Measurements from ENCODE around the gene MAP2K3. TPM values are rescaled to one million over a fixed set of nuclear protein-coding genes. Genes with fewer than 3 reads are reported as not detected.
"Not testable (repeated sequence)": the region's sequence is repeated elsewhere in the genome, so short reads cannot be mapped to it uniquely, and the experiment has no call there.

Gene MAP2K3
- total RNA-seq, 1 donor from 2014 or later = 55.8 TPM

DNA sequence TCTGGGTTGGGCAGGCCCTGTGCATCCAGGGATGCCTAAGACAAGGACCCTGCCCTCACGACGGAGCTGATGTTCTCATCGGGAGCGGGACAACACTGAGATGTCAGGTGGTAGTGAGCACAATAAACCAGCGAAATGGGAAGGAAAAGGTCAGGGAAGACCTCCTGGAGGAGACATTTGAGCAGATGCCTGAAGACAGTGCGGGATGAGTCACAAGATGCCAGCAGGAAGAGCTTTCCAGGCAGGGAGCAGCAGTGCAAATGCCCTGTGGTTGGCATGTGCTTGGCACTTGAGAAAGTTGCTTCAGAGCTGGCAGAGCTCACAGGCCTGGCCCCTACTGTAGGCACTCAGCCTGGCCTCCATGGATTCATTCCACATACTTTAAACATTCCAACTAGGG lies 63.1 kb downstream of the MAP2K3 start:
- not testable (repeated sequence) for DNase-seq (ENCODE audit: extremely low read depth, low read depth, low spot score)

DNA sequence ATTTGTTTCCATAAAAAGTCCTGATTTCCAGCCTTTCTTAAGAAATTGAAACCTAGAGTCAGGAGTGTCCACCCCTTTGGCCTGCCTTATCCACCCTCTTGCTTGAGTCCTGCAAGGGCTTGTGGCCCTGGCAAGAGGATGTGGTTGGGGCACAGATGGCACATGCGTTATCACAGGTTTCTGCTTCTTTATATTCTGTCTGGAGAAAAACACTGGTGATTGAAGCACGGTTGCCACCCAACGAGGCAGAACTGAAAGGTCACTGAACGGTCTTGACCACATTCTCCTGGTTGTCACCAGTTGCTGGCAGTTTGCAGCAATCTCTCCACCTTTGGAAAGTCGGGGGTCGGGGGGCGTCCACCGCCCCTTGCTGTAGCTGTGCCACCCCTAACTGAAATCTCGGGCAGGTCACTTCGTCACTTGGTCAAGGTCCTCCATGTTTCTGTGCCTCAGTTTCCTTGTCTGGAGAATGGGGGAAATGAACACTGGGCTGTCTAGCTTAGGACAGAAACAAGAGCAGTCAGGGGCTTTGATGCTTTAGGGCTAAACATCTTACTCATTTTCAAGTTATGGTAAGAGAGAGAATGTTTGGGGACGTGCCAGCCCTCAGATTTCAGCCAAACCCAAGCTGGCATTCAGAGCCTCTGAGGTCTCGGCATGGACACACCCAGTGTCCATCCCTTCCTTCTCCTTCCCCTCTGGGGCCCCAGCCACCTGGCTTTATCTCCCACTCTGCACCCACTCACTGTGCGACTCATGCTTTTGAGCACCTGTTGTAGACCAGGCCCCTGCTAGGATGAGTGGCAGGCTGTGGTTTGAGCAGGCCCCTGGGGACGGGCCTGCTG lies 63.8 kb downstream of the MAP2K3 start:
- not testable (repeated sequence) for DNase-seq (ENCODE audit: extremely low read depth, low read depth, low spot score)

DNA sequence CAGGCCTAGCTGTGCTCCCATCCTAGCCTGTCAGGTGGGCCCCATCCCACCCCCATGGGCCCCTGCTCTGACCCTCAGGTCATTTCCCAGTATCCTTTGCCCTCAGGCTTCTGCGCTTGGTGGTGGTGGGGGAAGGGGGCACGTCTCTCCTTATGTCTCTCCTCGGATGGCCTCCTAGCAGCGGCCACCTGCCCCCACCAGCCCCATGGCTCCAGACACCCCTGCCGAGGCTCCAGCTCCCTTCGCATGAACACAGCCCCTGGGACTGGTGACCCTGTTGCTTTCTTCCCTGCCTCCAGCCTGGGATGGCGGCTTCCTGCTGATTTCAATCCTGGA lies 64.4 kb downstream of the MAP2K3 start:
- DNase-seq (ENCODE audit: extremely low read depth, low read depth, low spot score) = not testable (repeated sequence)

DNA sequence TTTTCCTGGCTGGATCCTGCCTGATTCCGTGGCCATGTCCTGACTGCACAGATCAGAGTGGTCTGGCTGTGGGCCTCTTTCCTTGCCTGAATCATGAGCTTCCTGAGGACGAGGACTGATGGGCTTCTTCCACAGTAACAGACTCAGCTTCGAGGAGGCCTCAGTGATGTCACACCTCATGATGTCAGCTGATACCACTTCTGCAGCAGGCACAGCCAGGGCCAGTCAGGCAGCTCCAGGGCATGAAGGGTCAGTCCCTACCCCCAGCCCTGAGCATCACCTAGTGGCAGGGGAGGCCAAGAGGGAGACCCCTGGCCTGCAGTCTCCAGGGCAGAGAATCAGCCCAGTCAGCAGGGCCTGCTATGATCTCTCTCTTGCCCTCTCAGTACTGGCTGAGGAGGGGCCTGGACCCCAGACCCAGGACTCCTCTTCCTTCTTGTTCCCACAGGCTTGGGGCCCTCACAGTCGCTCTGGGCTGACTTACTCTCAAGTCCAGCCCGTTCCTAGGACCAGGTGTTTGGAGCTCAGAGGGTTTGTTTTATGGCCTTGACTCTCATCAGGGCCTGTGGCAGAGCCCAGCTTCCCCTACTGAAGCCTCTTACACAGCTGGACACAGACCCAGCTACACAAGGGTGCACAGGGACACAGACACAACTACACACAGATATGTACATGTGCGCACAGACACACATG lies 65.0 kb downstream of the MAP2K3 start:
- DNase-seq (ENCODE audit: extremely low read depth, low read depth, low spot score) = not testable (repeated sequence)

DNA sequence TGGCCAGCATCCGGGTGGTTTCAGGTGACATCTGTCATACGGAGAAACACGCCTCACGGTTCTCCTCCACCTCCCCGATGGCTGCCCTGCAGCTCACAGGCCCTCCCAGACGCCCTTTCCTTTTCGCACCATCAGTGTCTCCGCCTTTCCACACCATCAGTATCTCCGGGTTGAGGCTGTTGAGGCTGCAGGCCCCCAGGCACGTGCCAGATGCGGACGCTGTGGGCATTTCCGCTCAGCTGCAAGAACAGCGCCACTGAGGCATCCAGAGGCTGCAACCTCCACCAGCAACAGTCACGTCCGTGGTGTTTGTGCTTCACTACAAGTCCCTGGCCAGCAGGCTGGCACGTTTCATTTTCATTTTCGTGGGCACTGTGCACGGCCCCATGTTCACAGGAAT lies 66.0 kb downstream of the MAP2K3 start:
- DNase-seq (ENCODE audit: extremely low read depth, low read depth, low spot score) = not testable (repeated sequence)

DNA sequence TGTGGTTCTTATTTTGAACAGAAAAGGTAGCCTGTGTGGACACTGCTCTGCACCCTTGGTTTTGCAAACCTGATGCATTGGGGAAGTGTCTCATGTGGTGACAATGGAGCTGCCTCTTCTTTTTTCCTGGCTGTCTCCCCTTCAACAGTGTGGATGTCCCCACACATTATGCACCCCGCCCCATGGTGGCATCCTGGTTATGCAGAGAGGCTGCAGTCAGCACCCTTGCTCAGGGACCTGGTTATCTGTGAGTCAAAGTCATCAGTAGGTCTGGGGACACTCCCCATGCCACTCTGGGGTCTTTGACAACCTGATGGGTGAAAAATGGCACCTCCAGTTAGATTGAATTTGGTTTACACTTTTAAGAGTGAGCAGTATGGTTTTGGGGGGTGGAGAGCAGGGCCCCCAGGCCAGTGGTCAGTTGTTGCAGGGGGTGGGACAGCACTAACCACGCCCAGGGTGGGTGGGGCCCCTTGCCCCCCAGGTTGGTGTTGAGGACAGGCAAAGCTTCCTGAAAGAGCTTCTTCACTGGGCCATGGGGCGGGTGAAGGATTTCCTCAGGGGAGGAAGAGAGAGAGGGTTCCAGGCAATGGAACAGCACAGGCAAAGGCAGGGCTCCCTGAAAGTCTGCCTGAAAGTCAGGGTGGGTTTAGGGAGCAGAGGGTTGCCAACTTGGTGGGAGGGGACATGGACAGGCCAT lies 67.0 kb downstream of the MAP2K3 start:
- DNase-seq (ENCODE audit: extremely low read depth, low read depth, low spot score) = no peak

DNA sequence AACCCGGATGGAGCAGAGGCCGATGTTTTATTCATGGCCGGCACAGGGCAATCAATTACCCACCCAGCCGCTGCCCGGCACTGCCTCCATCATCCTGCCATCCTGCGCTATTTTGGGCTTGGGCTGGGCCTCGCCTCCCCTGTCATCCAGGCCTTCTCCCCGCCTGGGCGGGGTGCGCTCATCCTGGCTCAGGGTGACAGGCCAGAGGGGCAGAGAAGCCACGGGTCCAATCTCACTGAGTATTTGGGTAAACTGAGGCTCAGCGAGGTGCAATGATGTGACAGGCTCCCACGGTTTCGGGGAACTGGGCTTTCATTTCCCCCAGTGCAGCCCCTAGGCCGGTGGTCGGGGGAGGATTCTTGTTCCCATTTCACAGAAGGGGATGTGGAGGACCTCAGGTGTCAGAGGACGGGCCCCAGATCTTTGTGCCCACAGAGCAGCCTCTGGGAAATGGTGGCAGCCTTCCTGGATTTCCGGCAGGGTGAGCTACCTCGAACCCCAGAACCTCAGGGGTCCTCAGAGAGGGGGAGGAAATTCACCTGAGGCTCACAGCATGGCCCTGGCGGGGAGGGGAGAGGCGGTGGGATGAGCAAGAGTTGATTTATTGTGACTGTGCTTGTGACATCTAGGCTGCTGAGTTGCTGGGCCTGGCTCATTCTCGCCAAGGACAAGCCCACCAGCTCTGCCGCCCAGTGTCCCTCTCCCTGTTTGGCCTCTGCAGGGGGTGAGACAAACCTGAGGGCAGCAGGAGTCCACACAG lies 67.9 kb downstream of the MAP2K3 start:
- no peak for DNase-seq (ENCODE audit: extremely low read depth, low read depth, low spot score)

DNA sequence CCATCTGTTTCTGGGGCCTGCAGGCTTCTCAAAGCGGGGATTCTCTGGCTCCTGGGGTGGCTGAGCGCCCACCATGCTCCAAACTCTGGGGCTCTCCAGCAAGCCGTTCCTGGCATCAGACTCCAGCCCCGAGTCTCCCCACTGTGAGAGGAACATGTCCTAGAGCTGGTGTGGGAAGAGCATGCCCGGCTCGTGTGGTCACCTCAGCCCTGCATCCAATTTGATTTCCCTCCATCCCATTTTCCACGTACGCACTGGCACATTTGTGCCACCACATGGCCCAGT lies 68.4 kb downstream of the MAP2K3 start:
- no peak for DNase-seq (ENCODE audit: extremely low read depth, low read depth, low spot score)

DNA sequence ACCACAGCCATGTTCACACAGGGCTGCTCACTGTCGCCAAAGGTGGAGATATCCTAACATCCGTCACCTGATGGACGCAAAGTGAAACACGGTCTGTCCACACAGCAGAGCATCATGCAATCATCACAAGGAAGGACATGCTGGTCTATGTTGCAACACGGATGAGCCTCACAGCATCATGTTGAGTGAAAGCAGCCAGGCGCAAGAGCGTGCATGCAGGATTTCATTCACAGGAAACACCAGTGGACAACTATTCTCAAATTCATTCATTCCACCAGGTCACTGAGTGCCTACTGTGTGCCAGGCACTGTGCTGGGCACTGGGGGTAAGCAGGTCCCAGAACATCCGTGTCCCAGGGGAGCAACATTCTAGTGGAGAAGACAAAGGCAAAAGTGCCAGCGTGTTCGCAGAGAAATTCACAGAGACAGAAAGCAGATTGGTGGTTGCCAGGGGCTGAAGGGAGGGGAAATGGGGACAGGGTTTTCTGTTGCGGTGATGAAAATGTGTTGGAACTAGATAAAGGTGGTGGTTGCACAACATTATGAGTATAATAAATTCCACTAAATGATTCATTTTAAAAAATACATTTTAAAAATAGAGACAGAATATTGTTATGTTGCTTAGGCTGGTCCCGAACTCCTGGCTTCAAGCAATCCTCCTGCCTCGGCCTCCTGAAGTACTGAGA lies 69.0 kb downstream of the MAP2K3 start:
- DNase-seq (ENCODE audit: extremely low read depth, low read depth, low spot score) = no peak

DNA sequence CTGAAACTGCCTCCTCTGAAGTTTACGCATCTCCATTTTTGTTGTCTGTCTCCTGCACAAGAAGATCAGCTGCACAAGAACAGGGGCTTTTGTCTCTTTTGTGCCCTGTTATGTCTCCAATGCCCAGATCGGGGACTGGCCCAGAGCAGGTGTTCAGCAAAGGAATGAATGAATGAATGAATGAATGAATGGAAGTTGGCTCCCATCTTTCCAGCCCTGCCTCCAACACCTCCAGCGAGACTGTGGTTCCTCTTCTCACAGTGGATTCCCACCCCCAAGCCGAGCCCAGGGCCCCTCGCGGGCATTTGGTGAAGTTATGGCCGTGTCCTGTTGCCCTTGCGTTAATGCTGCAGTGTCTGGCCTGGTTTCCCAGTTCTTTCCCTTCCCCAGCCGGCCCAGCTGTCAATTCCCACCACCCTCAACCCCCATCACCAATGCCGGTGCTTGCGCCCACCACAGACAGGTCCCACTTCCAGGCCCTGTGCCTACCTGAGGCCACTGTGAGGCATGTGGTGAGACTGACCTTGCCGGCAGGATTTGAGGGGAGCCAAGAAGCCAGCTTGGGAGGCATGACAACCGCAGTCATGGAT lies 70.4 kb downstream of the MAP2K3 start:
- DNase-seq (ENCODE audit: extremely low read depth, low read depth, low spot score) = no peak

DNA sequence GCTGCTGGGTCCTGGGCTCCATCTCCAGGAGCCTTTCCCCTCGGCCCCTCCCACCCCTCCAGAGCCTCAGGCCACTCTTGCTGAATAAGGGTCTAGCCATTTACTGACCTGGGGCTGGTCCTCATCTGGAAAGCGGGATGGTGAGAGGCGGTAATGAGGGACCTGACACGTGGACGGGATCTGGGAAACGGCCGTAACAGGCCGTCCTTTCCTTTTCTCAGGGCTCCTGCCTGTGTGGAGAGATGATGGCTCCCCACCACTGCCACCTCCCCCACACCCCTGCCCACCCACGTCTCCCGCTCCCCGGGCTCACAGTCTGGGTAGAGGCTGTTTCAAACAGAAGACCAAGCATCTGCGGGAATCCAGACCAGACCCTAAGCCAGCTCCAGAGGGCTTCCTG lies 71.1 kb downstream of the MAP2K3 start:
- no peak for DNase-seq (ENCODE audit: extremely low read depth, low read depth, low spot score)

DNA sequence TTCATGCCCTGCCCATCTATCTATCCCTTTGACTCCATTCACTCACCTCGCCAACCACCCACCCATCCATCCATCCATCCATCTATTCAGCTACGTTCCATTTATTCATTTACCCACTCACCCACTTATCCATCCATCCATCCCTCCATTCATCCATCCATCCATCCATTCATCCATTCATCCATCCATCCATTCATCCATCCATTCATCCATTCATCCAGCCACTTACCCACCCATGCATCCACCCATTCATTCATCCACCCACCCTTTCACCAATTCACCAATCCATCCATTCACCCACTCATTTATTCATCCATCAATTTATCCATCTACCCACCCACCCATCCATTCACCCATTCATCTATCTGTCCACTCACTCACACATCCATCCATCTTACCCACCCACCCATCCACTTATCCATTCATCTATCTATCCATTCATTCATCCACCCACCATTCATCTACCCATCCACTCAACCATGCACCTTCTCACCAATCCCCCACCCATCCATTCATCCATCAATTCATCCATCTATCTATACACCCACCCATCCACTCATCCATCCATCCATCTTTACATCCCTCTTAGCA lies 72.1 kb downstream of the MAP2K3 start:
- DNase-seq (ENCODE audit: extremely low read depth, low read depth, low spot score) = no peak

DNA sequence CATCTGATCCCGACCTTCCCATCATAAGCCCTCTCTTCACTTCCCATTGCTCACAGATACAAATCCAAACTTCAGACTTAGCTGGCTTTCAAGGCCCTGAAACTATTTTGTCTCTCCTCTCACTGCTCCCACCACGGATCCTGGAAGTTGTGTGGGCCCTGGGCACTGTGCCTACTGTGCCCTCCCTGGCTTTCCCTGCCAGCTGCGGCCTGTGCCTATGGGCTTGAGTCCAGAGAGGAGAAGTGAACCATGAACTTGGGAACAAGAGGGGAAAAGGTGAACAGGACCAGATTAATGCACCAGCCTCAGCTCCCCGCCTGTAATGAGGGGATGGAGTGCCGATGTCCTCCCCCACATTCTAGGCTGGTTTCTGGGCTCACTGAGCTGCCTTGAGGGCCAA lies 72.8 kb downstream of the MAP2K3 start:
- no peak for DNase-seq (ENCODE audit: extremely low read depth, low read depth, low spot score)

DNA sequence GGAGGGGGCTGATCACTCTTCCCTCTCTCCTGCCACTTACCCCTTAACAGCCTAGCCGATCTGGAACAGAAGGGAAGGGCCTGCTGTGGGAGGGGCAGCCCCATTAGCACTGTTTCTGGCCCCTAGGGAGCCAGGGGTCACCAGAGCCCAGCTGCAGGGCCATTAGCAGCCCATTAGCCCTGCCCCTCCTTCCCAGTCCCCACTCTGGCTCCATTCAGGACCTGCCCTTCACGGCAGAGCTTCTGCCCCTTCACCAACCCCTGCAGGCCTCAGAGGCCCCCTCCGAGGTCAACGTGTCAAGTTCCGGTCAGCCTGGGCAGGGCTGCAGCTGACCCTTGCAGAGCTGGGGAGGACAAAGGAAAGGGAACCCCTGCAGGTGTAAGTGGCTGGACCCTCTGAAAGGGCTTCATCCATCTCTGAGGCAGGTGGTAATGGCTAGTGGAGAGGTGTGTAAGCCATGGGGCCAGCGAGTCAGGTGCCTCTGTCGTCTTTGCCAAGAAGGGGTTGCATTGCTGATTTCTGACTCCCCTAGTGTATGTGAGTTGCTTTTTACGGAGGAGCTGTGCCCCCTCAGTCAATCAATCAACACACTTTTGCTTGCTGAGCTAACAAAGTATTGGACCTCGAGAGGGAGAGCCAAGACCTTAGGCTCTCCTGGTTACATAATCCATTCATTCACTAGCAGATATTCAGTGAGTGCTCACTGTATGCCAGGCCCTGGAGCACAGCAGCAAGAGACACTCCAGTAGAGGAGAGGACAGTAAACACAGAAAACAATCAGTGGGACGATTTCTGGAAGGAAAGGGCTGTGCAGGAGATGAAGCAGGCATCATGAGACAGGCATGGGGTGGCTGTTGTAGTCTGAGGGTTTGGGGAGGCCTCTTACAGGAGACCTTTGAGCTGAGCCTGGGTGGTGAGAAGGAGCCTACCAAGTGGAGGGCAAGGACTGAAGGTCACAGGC lies 73.5 kb downstream of the MAP2K3 start:
- no peak for DNase-seq (ENCODE audit: extremely low read depth, low read depth, low spot score)

DNA sequence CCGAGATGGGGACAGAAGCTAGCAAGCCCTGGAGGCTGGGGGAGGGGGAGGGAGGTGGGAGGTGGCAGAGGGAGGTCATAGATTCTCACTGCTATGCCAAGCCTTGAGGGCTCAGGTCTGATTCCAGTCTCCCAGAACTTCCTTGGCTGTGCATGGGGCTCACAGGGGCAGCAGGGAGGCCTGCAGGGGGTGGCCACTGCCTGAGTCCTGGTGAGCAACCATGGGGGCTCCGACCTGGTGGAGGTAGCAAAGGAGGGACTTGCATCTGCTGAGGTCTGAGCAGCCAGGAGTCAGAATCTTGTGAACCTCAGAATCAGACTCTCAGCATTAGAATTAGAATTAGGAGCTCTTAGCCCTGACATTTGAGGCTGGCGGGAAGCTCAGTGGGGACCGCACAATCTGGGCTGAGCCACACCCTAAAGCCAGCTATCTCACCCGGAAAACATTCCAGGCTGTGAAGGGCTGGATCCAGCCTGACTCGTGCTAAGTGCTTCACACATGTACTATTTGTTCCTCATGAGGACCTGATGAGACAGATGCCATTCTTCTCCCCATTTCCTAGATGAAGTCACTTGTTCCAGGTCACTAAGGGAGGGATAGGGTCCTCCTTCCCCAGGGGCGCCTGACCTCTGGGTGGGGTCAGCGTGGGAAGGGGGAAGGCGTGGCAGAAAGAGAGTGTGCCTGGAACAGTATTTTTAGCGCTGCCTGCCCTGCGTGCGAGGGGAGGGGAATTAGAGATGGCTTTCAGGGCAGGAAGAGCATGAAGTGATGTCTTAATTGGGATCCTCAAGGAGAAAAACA lies 74.4 kb downstream of the MAP2K3 start:
- no peak for DNase-seq (ENCODE audit: extremely low read depth, low read depth, low spot score)

DNA sequence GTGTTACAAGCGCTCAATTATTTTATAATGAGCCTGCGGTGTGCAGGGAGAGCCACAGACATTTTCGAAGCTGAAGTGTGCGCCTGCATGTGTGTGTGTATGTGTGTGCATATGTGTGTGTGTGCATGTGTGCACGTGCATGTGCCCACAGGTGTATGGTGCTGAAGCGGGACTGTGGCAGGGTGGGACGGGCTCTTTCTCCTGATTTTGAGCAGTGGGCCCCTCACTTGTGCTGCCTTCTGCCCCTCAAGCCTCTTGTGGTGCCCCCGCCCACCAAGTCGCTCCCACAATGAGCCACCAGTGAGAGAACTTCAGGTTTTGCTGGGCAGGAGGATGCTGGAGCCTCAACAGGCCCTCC lies 75.0 kb downstream of the MAP2K3 start:
- DNase-seq (ENCODE audit: extremely low read depth, low read depth, low spot score) = no peak

DNA sequence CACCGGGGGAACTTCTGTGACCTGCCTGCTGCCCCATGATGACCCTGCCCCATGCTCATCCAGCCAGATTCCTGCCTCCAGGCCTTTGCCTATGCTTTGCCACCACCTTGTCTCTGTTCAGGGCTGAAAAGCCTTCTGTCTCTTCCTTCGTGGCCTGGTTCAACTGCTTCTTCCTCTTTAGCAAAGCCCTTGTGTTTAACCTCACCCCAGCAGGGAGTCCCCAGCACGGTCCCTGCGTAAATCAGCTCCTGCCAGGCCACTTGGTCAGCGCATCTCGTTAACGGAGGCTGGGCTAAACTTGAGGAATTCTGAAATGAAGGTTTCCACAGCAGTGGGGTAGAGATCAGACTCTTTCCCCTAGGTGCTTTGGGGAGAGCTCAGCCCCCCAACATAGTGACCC lies 75.5 kb downstream of the MAP2K3 start:
- no peak for DNase-seq (ENCODE audit: extremely low read depth, low read depth, low spot score)

Measured in glomerular endothelial cell (primary cell).